ENCODE results near the gene RAD51B.

RAD51B gene

DNA sequence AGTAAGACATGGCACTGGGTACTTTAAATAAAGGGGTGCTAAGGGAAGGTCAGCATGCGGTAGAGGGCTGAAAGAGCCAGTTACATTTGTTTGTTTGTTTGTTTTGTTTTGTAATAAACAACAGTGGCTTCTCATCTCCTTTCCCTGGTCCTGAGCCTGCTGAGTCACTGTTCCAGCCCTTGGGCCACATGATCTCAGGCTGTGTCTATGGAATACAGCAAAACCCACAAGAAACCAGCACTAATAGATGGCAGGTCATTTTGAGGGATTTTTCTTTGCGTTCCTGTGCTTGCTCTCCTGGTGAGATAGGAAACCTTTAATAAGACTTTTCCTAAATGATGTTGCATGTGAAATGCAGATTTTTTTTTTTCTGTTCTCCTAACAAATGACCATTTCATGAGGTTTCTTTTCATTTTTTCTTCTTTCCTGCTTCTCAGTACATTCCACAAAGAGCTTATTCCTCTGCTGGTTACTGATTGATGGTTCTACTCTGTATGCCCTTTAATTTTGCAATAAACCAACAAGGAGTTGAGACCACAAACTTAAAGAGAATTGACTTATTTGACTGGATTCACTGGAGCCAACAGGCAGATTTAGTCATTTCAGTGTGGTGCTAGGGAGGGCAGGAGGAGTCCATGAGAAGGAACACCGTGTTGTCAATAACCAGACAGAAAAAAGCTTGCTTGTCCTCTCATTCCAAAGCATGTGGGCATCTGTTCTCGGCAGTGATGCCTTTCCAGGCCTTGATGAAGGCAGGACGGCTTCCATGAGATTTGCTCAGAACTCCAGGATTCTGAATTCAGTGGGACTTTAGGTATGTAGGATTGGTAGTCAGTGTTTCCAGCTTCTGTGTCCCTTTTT is 459.2 kb downstream of the RAD51B start:
- H3K9ac ChIP-seq, result no peak overlapping the region
- H3K36me3 ChIP-seq (ENCODE audit: control insufficient read depth, insufficient read depth, low read length), result no peaks in the 10 kb centered on the region
- H3K4me1 ChIP-seq, result no peaks in the 10 kb centered on the region
- TF ChIP-seq CTCF (IDR thresholded peaks at IDR 0.05), result no peak
- no peaks in the 10 kb centered on the region for H3K27me3 ChIP-seq (ENCODE audit: control insufficient read depth, insufficient read depth, low read length)
- H3K4me2 ChIP-seq (ENCODE audit: low read length), result no peak overlapping the region
- no peak overlapping the region for H3K27ac ChIP-seq
- no peak overlapping the region for H2AFZ ChIP-seq
- no peaks in the 10 kb centered on the region for H3K79me2 ChIP-seq
- H3K4me3 ChIP-seq (ENCODE audit: low read depth, low read length), result no peak overlapping the region
- no peaks in the 10 kb centered on the region for H3K9me3 ChIP-seq (ENCODE audit: control insufficient read depth, low read length)

- Histone ChIP-seq H3K27me3 (ENCODE audit: control insufficient read depth, insufficient read depth, low read length) (no peaks in the 10 kb centered on the region), H3K9ac (no peak overlapping the region), H3K9me3 (ENCODE audit: control insufficient read depth, low read length) (no peaks in the 10 kb centered on the region), H3K4me1 (no peaks in the 10 kb centered on the region), H3K4me2 (ENCODE audit: low read length) (no peak overlapping the region), H2AFZ (no peak overlapping the region), H3K79me2 (no peaks in the 10 kb centered on the region), H3K27ac (no peak overlapping the region), H3K4me3 (ENCODE audit: low read depth, low read length) (no peak overlapping the region), H3K36me3 (ENCODE audit: control insufficient read depth, insufficient read depth, low read length) (no peaks in the 10 kb centered on the region)
- TF ChIP-seq CTCF (IDR thresholded peaks at IDR 0.05), result no peak
These were observed 459.8 kb downstream of the RAD51B start for GRCh38 chr14:68279437-68279720.

DNA sequence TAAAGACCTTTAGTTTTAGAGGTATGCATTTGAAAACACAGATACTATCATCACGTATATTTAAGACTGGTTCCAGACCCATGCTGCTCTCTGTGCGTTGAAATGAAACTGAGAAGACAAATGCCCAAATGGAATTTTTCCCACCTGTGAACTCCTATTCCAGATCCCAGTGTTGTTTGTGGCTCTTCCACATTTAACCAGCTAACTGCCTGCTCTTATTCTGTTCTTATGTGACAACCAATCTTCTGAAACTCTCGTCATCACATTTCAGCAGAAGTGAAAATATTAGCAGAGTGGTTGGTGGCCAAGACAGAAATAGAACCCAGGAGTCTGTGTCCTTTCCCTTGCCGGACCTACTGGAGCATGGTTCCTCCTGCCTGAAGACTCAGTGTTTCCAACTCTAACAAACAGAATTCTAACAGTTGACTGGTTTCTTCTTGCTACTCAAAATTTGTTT is 460.2 kb downstream of the RAD51B start:
- no peak for TF ChIP-seq CTCF (IDR thresholded peaks at IDR 0.05)
- Histone ChIP-seq H3K4me2 (ENCODE audit: low read length) (no peak overlapping the region), H3K79me2 (no peaks in the 10 kb centered on the region), H3K27ac (no peak overlapping the region), H3K4me1 (no peaks in the 10 kb centered on the region), H3K4me3 (ENCODE audit: low read depth, low read length) (no peak overlapping the region), H3K9me3 (ENCODE audit: control insufficient read depth, low read length) (no peaks in the 10 kb centered on the region), H3K36me3 (ENCODE audit: control insufficient read depth, insufficient read depth, low read length) (no peaks in the 10 kb centered on the region), H3K27me3 (ENCODE audit: control insufficient read depth, insufficient read depth, low read length) (no peaks in the 10 kb centered on the region), H3K9ac (no peak overlapping the region), H2AFZ (no peak overlapping the region)

DNA sequence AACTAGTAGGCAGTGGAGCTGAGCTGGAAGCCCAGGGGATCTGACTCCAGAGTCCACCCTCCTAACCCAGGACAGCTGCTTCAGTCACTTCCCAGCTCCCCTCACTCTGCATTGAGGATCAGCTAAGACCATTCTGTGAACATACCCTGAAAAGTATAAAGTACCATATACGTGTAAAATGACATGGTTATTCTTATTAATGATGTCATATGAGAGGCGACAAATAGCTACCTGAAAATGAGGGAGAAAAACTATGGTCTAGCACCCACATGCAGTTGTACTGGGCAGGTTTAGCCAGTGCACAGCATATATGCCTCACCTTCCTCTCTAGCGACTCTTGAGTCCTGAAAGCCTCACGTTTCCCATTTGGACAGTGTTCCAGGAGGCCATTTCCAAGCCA is 461.9 kb downstream of the RAD51B start:
- Histone ChIP-seq H3K27me3 (ENCODE audit: control insufficient read depth, insufficient read depth, low read length) (no peaks in the 10 kb centered on the region), H3K36me3 (ENCODE audit: control insufficient read depth, insufficient read depth, low read length) (no peaks in the 10 kb centered on the region), H3K4me3 (ENCODE audit: low read depth, low read length) (no peak overlapping the region), H3K4me1 (no peaks in the 10 kb centered on the region), H3K4me2 (ENCODE audit: low read length) (no peak overlapping the region), H3K27ac (no peak overlapping the region), H3K79me2 (no peaks in the 10 kb centered on the region), H3K9me3 (ENCODE audit: control insufficient read depth, low read length) (no peaks in the 10 kb centered on the region), H2AFZ (no peak overlapping the region), H3K9ac (no peak overlapping the region)
- TF ChIP-seq CTCF (IDR thresholded peaks at IDR 0.05), result no peak

Measured in parathyroid adenoma (tissue), 2 donors.